PC-9 (cell line): ENCODE results near the gene GRP. TPM values are rescaled to one million over a fixed set of nuclear protein-coding genes. Genes with fewer than 3 reads are reported as not detected.

Experiments used
- BruUV-seq: library from RNA; stranded (reverse); fragments of 400-500 nt; replicated peaks from 2 replicates; lab custom pipeline; 2021; lab: Mats Ljungman, UMichigan
- CTCF ChIA-PET: fragments of 300-600 bp; sonication (Branson Sonifier 250); formaldehyde crosslinking; loops from one replicate; lab custom pipeline; 2022; ENCODE audit warnings: antibody characterized with exemption; lab: Charles Lee
- POLR2A ChIA-PET: fragments of 300-600 bp; sonication (Branson Sonifier 250); formaldehyde crosslinking; loops from one replicate; lab custom pipeline; 2022; ENCODE audit warnings: antibody characterized with exemption; ENCODE audit not compliant: unreplicated experiment; lab: Charles Lee
- DNase-seq, 2 experiments: peaks; one replicate each; pipeline versions ENCODE4 v3.0.0 to v3.0.0-alpha.2; 2015 to 2022; ENCODE audit warnings: mixed read lengths in 1 of 2
- H2AFZ ChIP-seq: fragments of 200-600 bp; sonication (generic); 2 replicates; pipeline ENCODE4 v1.8.1; 2017; ENCODE audit warnings: antibody characterized with exemption
- H3F3A ChIP-seq: fragments of 200-600 bp; sonication (generic); 2 replicates; pipeline ENCODE4 v1.8.1; 2017; ENCODE audit warnings: antibody characterized with exemption, mild to moderate bottlenecking, low read depth; ENCODE audit not compliant: insufficient read depth
- H3K27ac ChIP-seq: fragments of 200-600 bp; sonication (generic); 2 replicates; pipeline ENCODE4 v1.6.1; 2016; ENCODE audit warnings: mixed run types
- H3K27me3 ChIP-seq: fragments of 200-600 bp; sonication (generic); 2 replicates; pipeline ENCODE4 v1.6.1; 2016; ENCODE audit warnings: low read depth, mixed run types; ENCODE audit not compliant: insufficient read depth
- H3K36me3 ChIP-seq: fragments of 200-600 bp; sonication (generic); 2 replicates; pipeline ENCODE4 v1.6.1; 2016; ENCODE audit warnings: low read depth, mixed run types
- H3K4me1 ChIP-seq: fragments of 200-600 bp; sonication (generic); replicated peaks from 2 replicates; pipeline ENCODE4 v1.6.1; 2016; ENCODE audit warnings: mixed run types; ENCODE audit not compliant: insufficient read depth
- H3K4me2 ChIP-seq: fragments of 200-600 bp; sonication (generic); 2 replicates; pipeline ENCODE4 v1.6.1; 2017; ENCODE audit warnings: mixed run types
- H3K4me3 ChIP-seq: fragments of 200-600 bp; sonication (generic); 2 replicates; pipeline ENCODE4 v1.6.1; 2016; ENCODE audit warnings: mixed run types
- H3K79me2 ChIP-seq: fragments of 200-600 bp; sonication (generic); 2 replicates; pipeline ENCODE4 v1.6.1; 2017; ENCODE audit warnings: low read depth, mixed run types
- H3K9me2 ChIP-seq: fragments of 200-600 bp; sonication (generic); 2 replicates; pipeline ENCODE4 v1.8.1; 2017; ENCODE audit warnings: mild to moderate bottlenecking; ENCODE audit not compliant: insufficient read depth
- H3K9me3 ChIP-seq: fragments of 200-600 bp; sonication (generic); 2 replicates; pipeline ENCODE4 v1.8.1; 2016; ENCODE audit warnings: low read depth; ENCODE audit not compliant: insufficient read depth
- H4K20me1 ChIP-seq: fragments of 200-600 bp; sonication (generic); 2 replicates; pipeline ENCODE4 v1.8.1; 2017; ENCODE audit not compliant: insufficient read depth
- CTCF ChIP-seq: fragments of 200-600 bp; sonication (generic); conservative IDR thresholded peaks from 2 replicates; pipeline ENCODE4 v1.6.1; 2017; ENCODE audit warnings: mixed run types, antibody characterized with exemption, mild to moderate bottlenecking, moderate library complexity
- EZH2 ChIP-seq: fragments of 200-600 bp; sonication (generic); IDR thresholded peaks from 2 replicates; pipeline ENCODE4 v1.8.0; 2017; ENCODE audit warnings: antibody characterized with exemption, low read depth
- intact Hi-C: fragments of 100-400 bp; cut with micrococcal nuclease; formaldehyde crosslinking; loops from one replicate; pipeline ENCODE4 v1.10.0; 2022; ENCODE audit not compliant: unreplicated experiment
- total RNA-seq: library from RNA; stranded (reverse); gene quantifications from 2 replicates; pipeline ENCODE4 v1.2.3, GENCODE V29; 2021

GRP gene
- total RNA-seq, 1 experiment from 2014 or later, result not detected

DNA sequence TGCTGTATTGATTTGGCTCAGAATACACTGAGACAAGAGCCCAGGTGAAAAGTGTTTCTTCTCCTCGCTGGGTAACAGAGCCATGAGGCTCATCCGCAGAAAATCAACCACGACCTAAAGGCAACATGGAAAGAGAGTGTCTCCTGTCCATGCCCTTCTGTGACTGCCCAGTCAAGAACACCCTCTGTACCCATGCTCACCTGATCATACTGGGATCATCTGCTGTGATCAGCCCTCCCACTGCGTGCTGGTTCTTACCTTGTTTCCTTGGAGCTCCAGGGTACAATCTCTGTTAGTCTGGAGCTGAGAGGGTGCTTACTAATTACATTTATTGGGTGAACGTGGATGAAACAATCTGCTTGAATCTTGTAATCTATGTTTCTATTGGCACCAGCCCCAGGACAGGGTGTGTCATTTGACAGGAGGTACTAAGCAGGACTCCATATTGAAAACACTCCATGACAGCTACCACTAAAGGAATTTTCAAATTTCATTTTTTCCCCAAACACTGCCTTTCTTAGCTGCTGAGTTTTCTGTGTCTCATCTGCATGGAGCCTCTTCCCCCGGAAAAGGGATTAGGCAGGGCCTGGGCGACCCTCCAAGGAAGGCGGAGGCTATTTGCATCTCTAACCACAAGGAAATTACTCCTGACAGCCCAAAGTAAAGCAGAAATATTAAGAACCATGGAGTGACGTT is 39.7 kb upstream of the GRP start:
- Histone ChIP-seq H2AFZ (no peak overlapping the region), H3F3A (no peaks in the 10 kb centered on the region), H3K27ac (no peak overlapping the region), H3K36me3 (no peaks in the 10 kb centered on the region), H3K9me3 (no peaks in the 10 kb centered on the region), H3K27me3 (peaks cover 55% of the 10 kb centered on the region), H3K4me2 (no peak overlapping the region), H3K4me3 (no peak overlapping the region), H3K4me1 (no peaks in the 10 kb centered on the region), H4K20me1 (no peaks in the 10 kb centered on the region), H3K79me2 (no peaks in the 10 kb centered on the region), H3K9me2 (no peaks in the 10 kb centered on the region)
- TF ChIP-seq EZH2, result no peak
- no TSS peak for BruUV-seq
- intact Hi-C loops, result no loop called here
- POLR2A ChIA-PET, result no interaction called here
- CTCF ChIA-PET, result no interaction called here
- DNase-seq, result no peak

DNA sequence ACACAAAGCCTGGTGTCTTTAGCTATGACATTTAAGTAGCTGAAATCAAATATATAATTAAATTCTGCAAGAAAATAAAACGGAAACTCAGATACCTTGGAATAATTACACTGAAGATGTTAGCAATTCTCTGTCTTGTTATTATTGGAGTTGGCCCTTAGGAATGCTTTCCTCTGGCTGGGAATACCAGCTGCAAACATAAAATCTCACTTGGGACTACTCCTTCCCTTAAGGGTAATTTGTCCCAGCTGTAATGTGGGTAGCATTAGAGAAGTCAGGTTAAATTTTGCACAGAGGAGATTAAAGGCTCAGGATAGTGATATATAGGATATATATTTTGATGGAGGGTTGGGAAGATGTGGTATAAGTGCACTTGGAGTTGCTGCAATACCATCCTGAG is 37.3 kb upstream of the GRP start:
- Histone ChIP-seq H3K4me3 (no peak overlapping the region), H3K79me2 (no peaks in the 10 kb centered on the region), H3K27ac (no peak overlapping the region), H3K36me3 (no peaks in the 10 kb centered on the region), H3K9me2 (no peaks in the 10 kb centered on the region), H3K4me1 (no peaks in the 10 kb centered on the region), H3F3A (no peaks in the 10 kb centered on the region), H3K9me3 (no peaks in the 10 kb centered on the region), H2AFZ (no peak overlapping the region), H4K20me1 (no peaks in the 10 kb centered on the region), H3K4me2 (no peak overlapping the region), H3K27me3 (peaks cover 67% of the 10 kb centered on the region)
- no TSS peak for BruUV-seq
- POLR2A ChIA-PET, result no interaction called here
- intact Hi-C loops, result no loop called here
- CTCF ChIA-PET, result no interaction called here
- DNase-seq, result no peak
- TF ChIP-seq EZH2 (no peak), CTCF (no peak)

GRCh38 chr18:59189008-59189407 is 30.9 kb upstream of the GRP start:
- Histone ChIP-seq H2AFZ (no peak overlapping the region), H3F3A (no peaks in the 10 kb centered on the region), H3K36me3 (no peaks in the 10 kb centered on the region), H3K79me2 (no peaks in the 10 kb centered on the region), H3K4me1 (no peaks in the 10 kb centered on the region), H3K4me2 (no peak overlapping the region), H3K27ac (no peak overlapping the region), H4K20me1 (no peaks in the 10 kb centered on the region), H3K9me2 (no peaks in the 10 kb centered on the region), H3K9me3 (no peaks in the 10 kb centered on the region), H3K27me3 (peaks cover 66% of the 10 kb centered on the region), H3K4me3 (no peak overlapping the region)
- TF ChIP-seq EZH2, result no peak
- no peak for TF ChIP-seq CTCF
- BruUV-seq, result no TSS peak
- DNase-seq, result no peak
- intact Hi-C loops, result no loop called here
- CTCF ChIA-PET, result no interaction called here
- POLR2A ChIA-PET, result no interaction called here

DNA sequence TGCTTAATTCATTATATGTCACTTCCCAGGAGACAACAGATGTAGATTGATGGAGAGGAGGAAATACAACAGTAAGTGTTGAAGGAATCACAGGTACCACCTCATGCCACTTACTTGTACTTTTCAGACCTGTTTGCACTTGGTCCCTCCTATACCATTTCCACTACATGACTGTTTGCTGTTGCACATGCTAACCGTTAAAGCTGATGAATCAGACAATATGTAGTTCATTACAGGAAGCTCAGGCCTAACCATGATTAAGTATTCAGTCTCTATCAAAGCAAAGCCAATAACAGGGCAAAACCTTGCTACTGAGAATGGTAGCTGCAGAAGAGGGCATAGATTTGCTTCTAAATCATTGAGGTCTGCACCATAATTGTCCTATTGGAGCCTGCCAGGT is 30.2 kb upstream of the GRP start:
- H3K4me3 ChIP-seq, result no peak overlapping the region
- peaks cover 64% of the 10 kb centered on the region for H3K27me3 ChIP-seq
- no peaks in the 10 kb centered on the region for H3K9me2 ChIP-seq
- no peak for TF ChIP-seq EZH2
- no TSS peak for BruUV-seq
- no peak overlapping the region for H3K27ac ChIP-seq
- H4K20me1 ChIP-seq, result no peaks in the 10 kb centered on the region
- POLR2A ChIA-PET, result interaction anchor here (0.6 kb wide), 1 partner anchor 235 kb away, joined by 10 read pairs; no protein-coding TSS in a partner anchor
- intact Hi-C loops, result no loop called here
- no peaks in the 10 kb centered on the region for H3F3A ChIP-seq
- no peaks in the 10 kb centered on the region for H3K79me2 ChIP-seq
- CTCF ChIA-PET, result no interaction called here
- no peaks in the 10 kb centered on the region for H3K36me3 ChIP-seq
- H3K9me3 ChIP-seq, result no peaks in the 10 kb centered on the region
- no peak for DNase-seq
- H3K4me1 ChIP-seq, result no peaks in the 10 kb centered on the region
- H3K4me2 ChIP-seq, result no peak overlapping the region
- H2AFZ ChIP-seq, result no peak overlapping the region
